Breast epithelium (tissue), 3 donors: ENCODE data around the gene AHCYL2.
"Not testable (repeated sequence)": the region's sequence is repeated elsewhere in the genome, so short reads cannot be mapped to it uniquely, and the experiment has no call there.

Experiments
- CTCF ChIP-seq, 3 donors: fragments of 450-650 bp; IDR thresholded peaks; one replicate each; pipeline ENCODE4 v1.5.1; 2016 to 2017; ENCODE audit warnings: antibody characterized with exemption in 3 of 3, mild to moderate bottlenecking in 3 of 3, moderate library complexity in 3 of 3
- POLR2A ChIP-seq: fragments of 450-650 bp; IDR thresholded peaks from one replicate; pipeline ENCODE4 v1.6.1; 2016; ENCODE audit warnings: antibody characterized with exemption, mild to moderate bottlenecking, moderate library complexity
- POLR2AphosphoS5 ChIP-seq, 3 donors: sonication (generic); formaldehyde crosslinking; IDR thresholded peaks; one replicate each; pipeline ENCODE4 v1.6.1; 2017; ENCODE audit warnings: antibody characterized with exemption in 3 of 3

- not testable (repeated sequence) for TF ChIP-seq CTCF (IDR thresholded peaks at IDR 0.05); POLR2A; POLR2AphosphoS5 (IDR thresholded peaks at IDR 0.05)
These were observed 222.6 kb downstream of the AHCYL2 start for GRCh38 chr7:129447445-129447844.
